Transverse colon (tissue), 4 donors: ENCODE results near the gene TPPP3. TPM values are rescaled to one million over a fixed set of nuclear protein-coding genes. Genes with fewer than 3 reads are reported as not detected.

Experiments
- DNase-seq: peaks from one replicate; pipeline ENCODE4 v3.0.0-alpha.2; 2019
- H3K27ac ChIP-seq, 4 donors: fragments of 200-600 bp; sonication (generic); 2 replicates each; pipeline ENCODE4 v1.5.1; 2016 to 2018; ENCODE audit warnings: inconsistent platforms in 4 of 4
- H3K27me3 ChIP-seq: fragments of 200-600 bp; sonication (generic); 2 replicates; pipeline ENCODE4 v1.5.1; 2017; ENCODE audit warnings: inconsistent platforms
- H3K36me3 ChIP-seq, 4 donors: fragments of 200-600 bp; sonication (generic); 2 replicates each; pipeline ENCODE4 v1.5.1; 2017 to 2019; ENCODE audit warnings: inconsistent platforms in 4 of 4
- H3K4me1 ChIP-seq, 4 donors: fragments of 200-600 bp; sonication (generic); 2 replicates each; pipeline ENCODE4 v1.5.1; 2017 to 2020; ENCODE audit warnings: inconsistent platforms in 4 of 4
- H3K4me3 ChIP-seq, 4 donors: fragments of 200-600 bp; sonication (generic); 1 replicate in 1 of 4; 2 replicates in 3 of 4; pipeline versions ENCODE4 v1.5.1 to v1.6.1; 2017 to 2019; ENCODE audit warnings: inconsistent platforms in 4 of 4
- H3K9me3 ChIP-seq, 2 donors: fragments of 200-600 bp; sonication (generic); 2 replicates each; pipeline ENCODE4 v1.5.1; 2017 to 2019; ENCODE audit warnings: inconsistent platforms in 2 of 2
- EP300 ChIP-seq: sonication (generic); formaldehyde crosslinking; IDR thresholded peaks from one replicate; pipeline ENCODE4 v1.6.1; 2017; ENCODE audit warnings: antibody characterized with exemption, low read depth
- POLR2A ChIP-seq: fragments of 450-650 bp; IDR thresholded peaks from one replicate; pipeline ENCODE4 v1.6.1; 2016; ENCODE audit warnings: antibody characterized with exemption, mild to moderate bottlenecking, moderate library complexity
- POLR2AphosphoS5 ChIP-seq, 3 donors: sonication (generic); formaldehyde crosslinking; IDR thresholded peaks; one replicate each; pipeline ENCODE4 v1.6.1; 2016; ENCODE audit warnings: antibody characterized with exemption in 3 of 3
- WGBS, 2 donors: methylation state at CpG; one replicate each; pipeline ENCODE4 v1.1.5; 2018; ENCODE audit warnings: low coverage in 1 of 2; 5-methylcytosine and 5-hydroxymethylcytosine counted together
- in situ Hi-C, 4 donors: fragments of 200-750 bp; cut with MboI; loops; one replicate each; pipeline versions ENCODE4 v1.15.0 to v1.15.1; 2017; ENCODE audit warnings: low sequenced_read_pairs in 3 of 4, low pct_ligation_motif_present in 1 of 4, low pct_unique_long_range_greater_than_20kb in 1 of 4
- intact Hi-C: fragments of 100-400 bp; cut with DNase I; formaldehyde crosslinking; loops from one replicate; pipeline ENCODE4 v1.15.1; 2023; ENCODE audit warnings: low total_unique reads
- total RNA-seq, 4 donors: library from RNA; depleted of rRNA; stranded (reverse); fragments of >200 nt; gene quantifications; one replicate each; pipeline ENCODE4 v1.1.0, GENCODE V29; 2016
- TF ChIP-seq, protein P1 (sequence below), 5 experiments: fragments of 200-600 bp in 3 of 5; fragments of 450-650 bp in 2 of 5; sonication (generic) in 3 of 5; IDR thresholded peaks; 1 replicate in 2 of 5; 2 replicates in 3 of 5; pipeline ENCODE4 v1.5.1; 2016 to 2017; ENCODE audit warnings: antibody characterized with exemption in 5 of 5, inconsistent platforms in 3 of 5, mild to moderate bottlenecking in 2 of 5, moderate library complexity in 1 of 5

The TPPP3 gene
- total RNA-seq, 4 donors from 2014 or later, result 3.5 to 20.9 (median 5.7) TPM; not detected in 1

DNA sequence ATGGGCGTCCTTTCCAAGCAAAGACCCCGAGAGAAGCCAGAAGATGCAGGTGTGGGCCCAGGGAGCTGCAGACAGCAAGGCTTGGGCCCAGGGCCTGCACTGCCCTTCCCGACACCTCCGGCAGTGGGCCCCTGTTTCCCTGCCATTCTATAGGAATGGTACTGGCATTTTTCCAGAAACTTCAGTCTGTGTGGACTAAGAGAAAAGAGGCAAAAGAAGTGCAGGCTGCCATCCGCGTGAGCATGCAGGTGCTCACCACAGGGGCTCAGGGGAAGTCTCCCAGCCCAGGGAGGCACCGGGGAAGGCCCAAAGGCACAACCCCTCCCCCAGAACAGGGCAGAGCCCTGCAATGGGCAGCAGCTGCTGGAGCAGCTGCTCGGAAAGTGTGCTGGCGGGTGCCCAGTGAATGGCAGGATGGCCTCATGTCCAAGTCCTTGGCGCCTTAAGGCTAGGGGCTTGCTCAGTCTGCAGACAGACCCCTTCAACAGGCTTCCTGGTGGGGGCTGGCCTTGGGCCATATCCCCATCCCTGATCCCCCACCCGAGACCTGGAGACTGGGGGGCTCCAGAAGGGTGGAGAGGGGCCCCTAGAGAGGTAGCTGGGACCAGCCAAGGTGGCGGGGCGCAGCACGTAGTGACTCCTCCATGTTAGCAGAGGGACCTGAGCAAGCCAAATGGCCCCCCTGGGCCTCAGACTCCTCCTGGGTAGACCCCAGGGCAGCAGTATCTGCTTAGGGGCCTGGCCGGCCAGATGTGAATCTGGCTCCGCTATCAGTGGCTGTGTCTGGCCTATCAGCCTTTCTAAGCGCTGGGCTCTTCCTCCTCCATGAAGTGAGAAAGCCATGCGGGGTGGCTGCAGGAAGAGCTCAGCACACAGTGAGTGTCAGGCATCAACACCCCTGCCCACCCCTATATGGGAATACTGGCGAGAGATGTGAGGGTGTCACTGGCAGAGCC lies 6.7 kb upstream of the TPPP3 start:
- Histone ChIP-seq H3K9me3 (no peaks in the 10 kb centered on the region), H3K27me3 (no peaks in the 10 kb centered on the region), H3K4me1 (peaks cover 29 to 47% (median 36%) of the 10 kb centered on the region in 4 donors), H3K27ac (no peak overlapping the region), H3K4me3 (no peak overlapping the region), H3K36me3 (no peaks in the 10 kb centered on the region)
- in situ Hi-C loops, result loop anchor here in 2 of 4 donors (25.0 kb wide), 2 partner anchors 113 to 438 kb away; partner anchors contain the start of genes CES3 (in 1 of the 2) and PLEKHG4 (in 1 of the 2)
- TF ChIP-seq, protein P1, sequence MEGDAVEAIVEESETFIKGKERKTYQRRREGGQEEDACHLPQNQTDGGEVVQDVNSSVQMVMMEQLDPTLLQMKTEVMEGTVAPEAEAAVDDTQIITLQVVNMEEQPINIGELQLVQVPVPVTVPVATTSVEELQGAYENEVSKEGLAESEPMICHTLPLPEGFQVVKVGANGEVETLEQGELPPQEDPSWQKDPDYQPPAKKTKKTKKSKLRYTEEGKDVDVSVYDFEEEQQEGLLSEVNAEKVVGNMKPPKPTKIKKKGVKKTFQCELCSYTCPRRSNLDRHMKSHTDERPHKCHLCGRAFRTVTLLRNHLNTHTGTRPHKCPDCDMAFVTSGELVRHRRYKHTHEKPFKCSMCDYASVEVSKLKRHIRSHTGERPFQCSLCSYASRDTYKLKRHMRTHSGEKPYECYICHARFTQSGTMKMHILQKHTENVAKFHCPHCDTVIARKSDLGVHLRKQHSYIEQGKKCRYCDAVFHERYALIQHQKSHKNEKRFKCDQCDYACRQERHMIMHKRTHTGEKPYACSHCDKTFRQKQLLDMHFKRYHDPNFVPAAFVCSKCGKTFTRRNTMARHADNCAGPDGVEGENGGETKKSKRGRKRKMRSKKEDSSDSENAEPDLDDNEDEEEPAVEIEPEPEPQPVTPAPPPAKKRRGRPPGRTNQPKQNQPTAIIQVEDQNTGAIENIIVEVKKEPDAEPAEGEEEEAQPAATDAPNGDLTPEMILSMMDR (IDR thresholded peaks at IDR 0.05), result peak in 1 of 5 experiments; percentile 26
- TF ChIP-seq POLR2AphosphoS5 (IDR thresholded peaks at IDR 0.05), result no peak
- WGBS, 2 donors, result 69% methylated on average over 18 of the region's 19 CpGs; no CpG with 5 or more reads in 1 of the 2 donors
- intact Hi-C loops, result loop anchor here (5.0 kb wide), 1 partner anchor 118 kb away; no protein-coding TSS in a partner anchor
- no peak for DNase-seq

DNA sequence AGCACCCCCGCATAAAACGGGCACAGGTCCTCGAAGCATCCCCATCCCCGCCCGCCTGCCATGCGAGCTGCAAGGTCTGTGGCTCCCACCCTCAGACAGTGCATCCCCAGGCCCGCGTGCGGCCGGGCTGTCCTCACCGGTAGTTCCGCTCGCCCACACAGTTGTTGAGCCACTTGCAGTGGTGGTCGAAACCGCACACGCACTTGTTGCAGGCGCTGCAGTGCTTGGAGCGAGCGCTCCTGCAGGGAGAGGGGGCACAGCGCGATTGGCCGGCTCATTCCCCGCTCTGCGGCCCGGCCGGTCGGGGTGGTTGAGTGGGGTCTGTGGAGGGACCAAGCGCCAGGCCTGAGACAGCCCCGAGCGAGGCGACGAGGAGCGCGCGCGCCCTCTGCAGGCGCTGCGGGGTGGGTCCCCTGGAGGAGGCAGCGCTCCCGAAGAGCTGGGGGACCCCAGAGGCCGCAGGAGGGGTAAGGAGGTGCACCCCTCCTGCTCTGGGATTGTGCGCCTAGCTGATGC lies 6.0 kb upstream of the TPPP3 start:
- in situ Hi-C loops (loop anchor here in 2 of 4 donors (25.0 kb wide), 2 partner anchors 112 to 437 kb away; partner anchors contain the start of genes CES3 (in 1 of the 2) and PLEKHG4 (in 1 of the 2)), intact Hi-C loops (loop anchor here (5.0 kb wide), 1 partner anchor 117 kb away; no protein-coding TSS in a partner anchor)
- 46% methylated on average over 41 of the region's 42 CpGs; no CpG with 5 or more reads in 1 of the 2 donors for WGBS, 2 donors

DNA sequence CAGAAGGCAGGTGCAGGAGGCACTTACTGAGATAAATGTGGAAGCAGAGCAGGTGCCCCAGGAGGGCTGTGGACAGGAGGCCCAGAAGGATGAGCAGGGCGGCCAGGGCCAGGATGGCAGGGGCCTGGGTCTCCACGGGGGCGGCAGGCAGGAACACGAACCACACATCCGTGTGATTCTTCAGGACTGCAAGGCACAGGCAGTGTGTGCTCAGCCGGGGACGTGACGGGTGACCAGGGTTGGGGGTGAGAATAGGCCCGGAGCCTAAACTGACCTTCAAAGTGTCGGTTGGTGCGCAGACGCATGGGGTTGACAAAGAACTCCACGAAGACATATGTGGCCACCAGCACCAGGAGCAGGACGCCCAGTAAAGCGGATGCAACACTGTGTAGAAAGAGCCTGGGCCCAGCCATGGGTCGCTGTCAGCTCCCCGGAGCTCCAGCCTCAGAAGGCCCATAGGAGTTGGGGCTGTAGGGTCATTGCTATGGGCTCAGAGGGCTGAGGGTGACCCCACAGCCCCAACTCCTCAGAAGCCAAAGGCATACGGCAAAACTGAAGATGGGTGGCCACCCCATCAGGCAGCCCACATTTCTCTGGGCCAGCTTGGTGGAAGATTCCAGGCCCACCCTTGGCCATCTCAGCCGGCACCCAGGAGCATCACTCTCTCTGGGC lies 5.4 kb upstream of the TPPP3 start:
- H3K4me1 ChIP-seq, result peaks cover 24 to 48% (median 34%) of the 10 kb centered on the region in 4 donors
- no peak for DNase-seq
- WGBS, 2 donors, result 90% methylated on average over 19 of the region's 19 CpGs; no CpG with 5 or more reads in 1 of the 2 donors
- H3K4me3 ChIP-seq, result no peak overlapping the region
- H3K9me3 ChIP-seq, result no peaks in the 10 kb centered on the region
- no peak overlapping the region for H3K27ac ChIP-seq
- no peaks in the 10 kb centered on the region for H3K27me3 ChIP-seq
- no peaks in the 10 kb centered on the region for H3K36me3 ChIP-seq
- no peak for TF ChIP-seq POLR2AphosphoS5 (IDR thresholded peaks at IDR 0.05)
- no peak for TF ChIP-seq EP300
- TF ChIP-seq POLR2A, result no peak
- TF ChIP-seq, protein P1 (IDR thresholded peaks at IDR 0.05), result no peak
- intact Hi-C loops (loop anchor here (5.0 kb wide), 1 partner anchor 116 kb away; no protein-coding TSS in a partner anchor), in situ Hi-C loops (loop anchor here in 2 of 4 donors (25.0 kb wide), 2 partner anchors 111 to 436 kb away; partner anchors contain the start of genes CES3 (in 1 of the 2) and PLEKHG4 (in 1 of the 2))

More for the DNA sequence above, 6.0 kb upstream of the TPPP3 start:
- no peaks in the 10 kb centered on the region for H3K36me3 ChIP-seq
- no peak for DNase-seq
- H3K4me3 ChIP-seq, result no peak overlapping the region
- peaks cover 27 to 48% (median 33%) of the 10 kb centered on the region in 4 donors for H3K4me1 ChIP-seq
- no peaks in the 10 kb centered on the region for H3K27me3 ChIP-seq
- no peak for TF ChIP-seq POLR2AphosphoS5 (IDR thresholded peaks at IDR 0.05)
- no peak for TF ChIP-seq POLR2A
- no peak for TF ChIP-seq EP300
- TF ChIP-seq, protein P1 (IDR thresholded peaks at IDR 0.05), result peak; percentile 58 to 80 (median 76)
- H3K27ac ChIP-seq, result no peak overlapping the region
- no peaks in the 10 kb centered on the region for H3K9me3 ChIP-seq
